Keratinocyte (primary cell): ENCODE results near the gene PTPRN2. TPM values are rescaled to one million over a fixed set of nuclear protein-coding genes. Genes with fewer than 3 reads are reported as not detected.

Experiments
- DNase-seq: peaks from one replicate; pipeline ENCODE4 v3.0.0-alpha.2; 2011; ENCODE audit warnings: low read depth, missing footprints, low spot score
- FAIRE-seq: peaks from 2 replicates; lab custom pipeline; 2011; peaks lifted over from hg19 to GRCh38; lab: Jason Lieb, UNC
- H2AFZ ChIP-seq: 2 replicates; pipeline ENCODE4 v1.6.0; 2012; ENCODE audit warnings: low read length, control low read depth, inconsistent platforms; ENCODE audit not compliant: control insufficient read depth
- H3K27ac ChIP-seq: 2 replicates; pipeline ENCODE4 v1.5.1; 2011; ENCODE audit warnings: low read length; ENCODE audit not compliant: control insufficient read depth, insufficient read depth
- H3K27me3 ChIP-seq: 3 replicates; pipeline ENCODE4 v1.6.0; 2011; ENCODE audit warnings: low read length; ENCODE audit not compliant: control insufficient read depth, insufficient read depth; ENCODE audit errors: extremely low read depth
- H3K36me3 ChIP-seq, 2 experiments: 2 replicates in 1 of 2; 3 replicates in 1 of 2; pipeline ENCODE4 v1.5.1; 2011; ENCODE audit warnings: low read length in 2 of 2, mild to moderate bottlenecking in 1 of 2; ENCODE audit not compliant: control insufficient read depth in 2 of 2, insufficient read depth in 2 of 2; ENCODE audit errors: extremely low read depth in 1 of 2
- H3K4me1 ChIP-seq: 3 replicates; pipeline ENCODE4 v1.5.1; 2011; ENCODE audit warnings: low read length; ENCODE audit not compliant: control insufficient read depth, insufficient read depth; ENCODE audit errors: extremely low read depth
- H3K4me2 ChIP-seq: 3 replicates; pipeline ENCODE4 v1.6.0; 2011; ENCODE audit warnings: low read depth, low read length; ENCODE audit not compliant: control insufficient read depth, insufficient read depth; ENCODE audit errors: extremely low read depth
- H3K4me3 ChIP-seq, 3 experiments: fragments of 200-600 bp in 1 of 3; sonication (generic) in 1 of 3; 2 replicates in 2 of 3; 3 replicates in 1 of 3; pipeline ENCODE4 v1.5.1; 2011 to 2016; ENCODE audit warnings: low read length in 3 of 3, mild to moderate bottlenecking in 3 of 3, control low read depth in 2 of 3, inconsistent platforms in 1 of 3, low read depth in 1 of 3, mixed read lengths in 1 of 3, mixed run types in 1 of 3, moderate library complexity in 1 of 3; ENCODE audit not compliant: control insufficient read depth in 2 of 3, insufficient read depth in 2 of 3; ENCODE audit errors: extremely low read depth in 1 of 3
- H3K79me2 ChIP-seq: 2 replicates; pipeline ENCODE4 v1.6.0; 2012; ENCODE audit warnings: low read length; ENCODE audit not compliant: control insufficient read depth, insufficient read depth
- H3K9ac ChIP-seq: 3 replicates; pipeline ENCODE4 v1.6.0; 2011; ENCODE audit warnings: low read length; ENCODE audit not compliant: control insufficient read depth, insufficient read depth; ENCODE audit errors: extremely low read depth
- H3K9me1 ChIP-seq: 3 replicates; pipeline ENCODE4 v1.6.0; 2011; ENCODE audit warnings: low read length; ENCODE audit not compliant: control insufficient read depth, insufficient read depth; ENCODE audit errors: extremely low read depth
- H3K9me3 ChIP-seq: 2 replicates; pipeline ENCODE4 v1.5.1; 2012; ENCODE audit warnings: low read depth, low read length; ENCODE audit not compliant: control insufficient read depth
- H4K20me1 ChIP-seq: 3 replicates; pipeline ENCODE4 v1.6.0; 2011; ENCODE audit warnings: low read length; ENCODE audit not compliant: control insufficient read depth, insufficient read depth; ENCODE audit errors: extremely low read depth
- CTCF ChIP-seq, 3 experiments: IDR thresholded peaks in 1 of 3; conservative IDR thresholded peaks in 1 of 3; optimal IDR thresholded peaks in 1 of 3; 2 replicates in 2 of 3; 3 replicates in 1 of 3; pipeline versions ENCODE3 to v1.5.1; 2011; ENCODE audit warnings: low read length in 3 of 3, mild to moderate bottlenecking in 3 of 3, moderate library complexity in 2 of 3, control low read depth in 1 of 3, inconsistent platforms in 1 of 3; ENCODE audit not compliant: insufficient read depth in 2 of 3; ENCODE audit errors: extremely low read depth in 1 of 3
- EZH2 ChIP-seq: IDR thresholded peaks from one replicate; pipeline ENCODE4 v1.6.1; 2012; ENCODE audit warnings: inconsistent platforms, mild to moderate bottlenecking, low read length, moderate library complexity
- dilution Hi-C: fragments of 300-500 bp; cut with MboI; formaldehyde crosslinking; loops from one replicate; pipeline ENCODE4 v1.7.0; 2020; ENCODE audit warnings: low sequenced_read_pairs; ENCODE audit not compliant: extremely low pct_ligation_motif_present
- polyA plus RNA-seq, 5 experiments: library from polyadenylated mRNA; depleted of rRNA in 3 of 5; stranded (reverse) in 3 of 5; stranded (forward) in 1 of 5; unstranded in 1 of 5; fragments of >200 nt; gene quantifications; 1 replicate in 1 of 5; 2 replicates in 3 of 5; 3 replicates in 1 of 5; pipeline versions ENCODE4 v1.2.1 to v1.2.3, GENCODE V29; 2011 to 2012; ENCODE audit warnings: missing spikeins in 2 of 5, low read depth in 1 of 5, low replicate concordance in 1 of 5

Gene PTPRN2
- polyA plus RNA-seq, 1 donor (not counting 4 experiments of a cell fraction or from before 2014, with no cell fraction given): not detected

DNA sequence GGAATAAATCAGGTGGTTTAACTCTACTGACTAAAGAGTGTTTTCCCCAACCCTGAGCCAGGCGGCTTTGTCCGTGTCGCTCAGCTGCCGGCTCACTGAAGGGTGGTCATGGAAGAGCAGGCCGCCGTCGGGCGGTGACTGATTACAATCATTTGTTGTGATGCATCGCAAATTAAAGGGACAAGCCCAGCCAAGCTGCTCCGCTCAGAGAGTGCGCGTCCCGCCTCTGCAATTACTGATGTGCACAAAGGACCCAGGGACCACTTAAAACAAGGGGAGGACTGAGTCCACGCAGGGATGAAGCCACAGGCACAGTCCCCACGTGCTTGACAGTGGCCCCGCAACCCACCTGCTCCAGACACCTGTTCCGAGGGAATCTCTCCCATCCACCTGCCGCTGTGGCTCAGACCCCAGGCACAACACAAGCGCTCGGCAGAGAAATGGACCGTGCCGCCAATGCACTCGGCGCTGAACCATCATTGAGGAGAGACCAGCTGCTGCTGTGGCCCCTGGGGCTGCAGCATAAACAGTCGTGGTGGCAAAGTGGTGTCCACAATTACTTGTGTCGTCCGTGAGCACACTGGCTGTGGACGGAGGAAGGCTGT, 526.5 kb downstream of the PTPRN2 start:
- H3K4me1 ChIP-seq: no peaks in the 10 kb centered on the region
- H3K36me3 ChIP-seq: no peaks in the 10 kb centered on the region
- TF ChIP-seq CTCF (optimal IDR thresholded peaks at IDR 0.05 in 1 of 3, IDR thresholded peaks at IDR 0.05 in 1 of 3, conservative IDR thresholded peaks at IDR 0.05 in 1 of 3; ENCODE audit: extremely low read depth in 1 of 3, insufficient read depth in 2 of 3, low read length in 3 of 3) (no peak), EZH2 (no peak)
- no peak overlapping the region for H3K4me3 ChIP-seq
- H3K9ac ChIP-seq: no peak overlapping the region
- H4K20me1 ChIP-seq: no peaks in the 10 kb centered on the region
- dilution Hi-C loops: no loop called here
- H3K9me1 ChIP-seq: no peaks in the 10 kb centered on the region
- H3K27me3 ChIP-seq: no peaks in the 10 kb centered on the region
- H3K79me2 ChIP-seq: no peaks in the 10 kb centered on the region
- H3K9me3 ChIP-seq: peaks cover 30% of the 10 kb centered on the region
- DNase-seq (no peak), FAIRE-seq (no peak)
- no peak overlapping the region for H3K4me2 ChIP-seq
- H2AFZ ChIP-seq: no peak overlapping the region
- H3K27ac ChIP-seq: no peak overlapping the region

GRCh38 chr7:158060216-158060615, 527.4 kb downstream of the PTPRN2 start:
- H3K36me3 ChIP-seq: no peaks in the 10 kb centered on the region
- no peaks in the 10 kb centered on the region for H4K20me1 ChIP-seq
- H3K4me2 ChIP-seq: no peak overlapping the region
- FAIRE-seq (no peak), DNase-seq (no peak)
- no peak overlapping the region for H3K9ac ChIP-seq
- H3K4me3 ChIP-seq: no peak overlapping the region
- H3K27ac ChIP-seq: no peak overlapping the region
- TF ChIP-seq EZH2 (no peak), CTCF (optimal IDR thresholded peaks at IDR 0.05 in 1 of 3, IDR thresholded peaks at IDR 0.05 in 1 of 3, conservative IDR thresholded peaks at IDR 0.05 in 1 of 3; ENCODE audit: extremely low read depth in 1 of 3, insufficient read depth in 2 of 3, low read length in 3 of 3) (no peak)
- dilution Hi-C loops: no loop called here
- no peaks in the 10 kb centered on the region for H3K9me1 ChIP-seq
- no peaks in the 10 kb centered on the region for H3K79me2 ChIP-seq
- H3K4me1 ChIP-seq: no peaks in the 10 kb centered on the region
- no peaks in the 10 kb centered on the region for H3K27me3 ChIP-seq
- peaks cover 30% of the 10 kb centered on the region for H3K9me3 ChIP-seq
- no peak overlapping the region for H2AFZ ChIP-seq
